Stimulated activated CD4-positive, alpha-beta T cell treated with anti-CD3 and anti-CD28 coated beads, Interleukin-4, amount 100 ng/mL, for 48 hours (primary cell): ENCODE results near the gene PRDM16.
"Not testable (repeated sequence)": the region's sequence is repeated elsewhere in the genome, so short reads cannot be mapped to it uniquely, and the experiment has no call there.

Experiments used
- DNase-seq, 2 donors: peaks; one replicate each; pipeline ENCODE4 v3.0.0-alpha.2; 2020; ENCODE audit warnings: low read depth in 2 of 2

The PRDM16 gene

GRCh38 chr1:3161176-3161840 lies 92.3 kb downstream of the PRDM16 start:
- no peak for DNase-seq

- DNase-seq: no peak
These were observed 93.4 kb downstream of the PRDM16 start for GRCh38 chr1:3162322-3162882.

GRCh38 chr1:3163356-3163755 lies 94.4 kb downstream of the PRDM16 start:
- DNase-seq: no peak

GRCh38 chr1:3164671-3165070 lies 95.7 kb downstream of the PRDM16 start:
- DNase-seq: no peak

- not testable (repeated sequence) for DNase-seq
These were observed 96.2 kb downstream of the PRDM16 start for GRCh38 chr1:3165189-3165588.

- no peak for DNase-seq
These were observed 97.4 kb downstream of the PRDM16 start for GRCh38 chr1:3166206-3166918.

- DNase-seq: no peak
These were observed 98.3 kb downstream of the PRDM16 start for GRCh38 chr1:3167255-3167654.

GRCh38 chr1:3168678-3169077 lies 99.7 kb downstream of the PRDM16 start:
- DNase-seq: no peak

GRCh38 chr1:3169665-3170356 lies 100.8 kb downstream of the PRDM16 start:
- no peak for DNase-seq

GRCh38 chr1:3170561-3171453 lies 101.8 kb downstream of the PRDM16 start:
- DNase-seq: no peak

- no peak for DNase-seq
These were observed 102.8 kb downstream of the PRDM16 start for GRCh38 chr1:3171761-3172160.

GRCh38 chr1:3172431-3173380 lies 103.7 kb downstream of the PRDM16 start:
- DNase-seq: no peak

- DNase-seq: no peak
These were observed 104.5 kb downstream of the PRDM16 start for GRCh38 chr1:3173381-3173980.

- DNase-seq: no peak
These were observed 105.7 kb downstream of the PRDM16 start for GRCh38 chr1:3174487-3175247.

GRCh38 chr1:3175486-3175885 lies 106.5 kb downstream of the PRDM16 start:
- no peak for DNase-seq

- DNase-seq: no peak
These were observed 107.0 kb downstream of the PRDM16 start for GRCh38 chr1:3176028-3176427.

- DNase-seq: no peak
These were observed 107.8 kb downstream of the PRDM16 start for GRCh38 chr1:3176820-3177219.

GRCh38 chr1:3178279-3178678 lies 109.3 kb downstream of the PRDM16 start:
- no peak for DNase-seq

- no peak for DNase-seq
These were observed 110.5 kb downstream of the PRDM16 start for GRCh38 chr1:3179471-3179870.
